Right atrium auricular region (tissue), 2 donors: ENCODE data around the gene MATK. TPM values are rescaled to one million over a fixed set of nuclear protein-coding genes. Genes with fewer than 3 reads are reported as not detected.
"Not testable (repeated sequence)": the region's sequence is repeated elsewhere in the genome, so short reads cannot be mapped to it uniquely, and the experiment has no call there.

Experiments used
- DNase-seq: peaks from one replicate; pipeline ENCODE4 v3.0.0-alpha.2; 2019; ENCODE audit warnings: low spot score
- H3K27ac ChIP-seq, 2 donors: fragments of 200-600 bp; sonication (generic); 1 replicate in 1 of 2; 2 replicates in 1 of 2; pipeline ENCODE4 v1.5.1; 2016 to 2019
- H3K27me3 ChIP-seq, 2 donors: fragments of 200-600 bp; sonication (generic); one replicate each; pipeline versions ENCODE4 v1.5.1 to v1.6.0; 2017 to 2019
- H3K36me3 ChIP-seq: fragments of 200-600 bp; sonication (generic); one replicate; pipeline ENCODE4 v1.5.1; 2016
- H3K4me1 ChIP-seq, 2 donors: fragments of 200-600 bp; sonication (generic); one replicate each; pipeline versions ENCODE4 v1.5.1 to v1.6.0; 2017 to 2019
- H3K4me3 ChIP-seq, 2 donors: fragments of 200-600 bp; sonication (generic); 1 replicate in 1 of 2; 2 replicates in 1 of 2; pipeline ENCODE4 v1.5.1; 2017 to 2019; ENCODE audit warnings: mild to moderate bottlenecking in 1 of 2, moderate library complexity in 1 of 2
- H3K9me3 ChIP-seq, 2 donors: fragments of 200-600 bp; sonication (generic); one replicate each; pipeline ENCODE4 v1.5.1; 2019
- total RNA-seq, 2 donors: library from RNA; depleted of rRNA; stranded (reverse); fragments of >200 nt; gene quantifications; one replicate each; pipeline ENCODE4 v1.1.0, GENCODE V29; 2016
- TF ChIP-seq, protein P1 (sequence below), 2 donors: fragments of 200-600 bp; sonication (generic); IDR thresholded peaks; one replicate each; pipeline ENCODE4 v1.5.1; 2019; ENCODE audit warnings: antibody characterized with exemption in 2 of 2

The MATK gene
- total RNA-seq, 2 donors from 2014 or later = 0.26 to 1.5 TPM

DNA sequence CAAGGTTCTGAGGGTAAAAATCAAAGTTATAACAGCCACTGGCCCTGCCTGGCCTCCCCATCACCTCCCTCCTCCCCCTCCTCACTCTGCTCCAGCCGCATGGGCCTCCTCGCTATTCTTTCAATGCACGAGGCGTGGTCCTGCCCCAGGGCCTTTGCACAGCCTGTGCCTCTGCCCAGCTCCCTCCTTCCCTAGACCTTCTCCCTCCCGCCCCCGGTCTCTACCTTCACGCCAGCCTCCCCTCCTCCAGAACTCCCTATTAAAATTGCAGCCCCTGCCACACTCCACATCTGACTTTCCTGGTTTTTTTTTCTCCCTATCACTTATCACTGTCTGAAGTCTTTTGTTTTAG lies 17.5 kb downstream of the MATK start:
- Histone ChIP-seq H3K4me1 (peaks cover 0 to 2% of the 10 kb centered on the region in 2 donors), H3K27ac (no peak overlapping the region), H3K27me3 (no peaks in the 10 kb centered on the region), H3K4me3 (no peak overlapping the region), H3K9me3 (no peaks in the 10 kb centered on the region), H3K36me3 (peaks cover 31% of the 10 kb centered on the region)
- TF ChIP-seq, protein P1, sequence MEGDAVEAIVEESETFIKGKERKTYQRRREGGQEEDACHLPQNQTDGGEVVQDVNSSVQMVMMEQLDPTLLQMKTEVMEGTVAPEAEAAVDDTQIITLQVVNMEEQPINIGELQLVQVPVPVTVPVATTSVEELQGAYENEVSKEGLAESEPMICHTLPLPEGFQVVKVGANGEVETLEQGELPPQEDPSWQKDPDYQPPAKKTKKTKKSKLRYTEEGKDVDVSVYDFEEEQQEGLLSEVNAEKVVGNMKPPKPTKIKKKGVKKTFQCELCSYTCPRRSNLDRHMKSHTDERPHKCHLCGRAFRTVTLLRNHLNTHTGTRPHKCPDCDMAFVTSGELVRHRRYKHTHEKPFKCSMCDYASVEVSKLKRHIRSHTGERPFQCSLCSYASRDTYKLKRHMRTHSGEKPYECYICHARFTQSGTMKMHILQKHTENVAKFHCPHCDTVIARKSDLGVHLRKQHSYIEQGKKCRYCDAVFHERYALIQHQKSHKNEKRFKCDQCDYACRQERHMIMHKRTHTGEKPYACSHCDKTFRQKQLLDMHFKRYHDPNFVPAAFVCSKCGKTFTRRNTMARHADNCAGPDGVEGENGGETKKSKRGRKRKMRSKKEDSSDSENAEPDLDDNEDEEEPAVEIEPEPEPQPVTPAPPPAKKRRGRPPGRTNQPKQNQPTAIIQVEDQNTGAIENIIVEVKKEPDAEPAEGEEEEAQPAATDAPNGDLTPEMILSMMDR (IDR thresholded peaks at IDR 0.05) = no peak
- DNase-seq = no peak

DNA sequence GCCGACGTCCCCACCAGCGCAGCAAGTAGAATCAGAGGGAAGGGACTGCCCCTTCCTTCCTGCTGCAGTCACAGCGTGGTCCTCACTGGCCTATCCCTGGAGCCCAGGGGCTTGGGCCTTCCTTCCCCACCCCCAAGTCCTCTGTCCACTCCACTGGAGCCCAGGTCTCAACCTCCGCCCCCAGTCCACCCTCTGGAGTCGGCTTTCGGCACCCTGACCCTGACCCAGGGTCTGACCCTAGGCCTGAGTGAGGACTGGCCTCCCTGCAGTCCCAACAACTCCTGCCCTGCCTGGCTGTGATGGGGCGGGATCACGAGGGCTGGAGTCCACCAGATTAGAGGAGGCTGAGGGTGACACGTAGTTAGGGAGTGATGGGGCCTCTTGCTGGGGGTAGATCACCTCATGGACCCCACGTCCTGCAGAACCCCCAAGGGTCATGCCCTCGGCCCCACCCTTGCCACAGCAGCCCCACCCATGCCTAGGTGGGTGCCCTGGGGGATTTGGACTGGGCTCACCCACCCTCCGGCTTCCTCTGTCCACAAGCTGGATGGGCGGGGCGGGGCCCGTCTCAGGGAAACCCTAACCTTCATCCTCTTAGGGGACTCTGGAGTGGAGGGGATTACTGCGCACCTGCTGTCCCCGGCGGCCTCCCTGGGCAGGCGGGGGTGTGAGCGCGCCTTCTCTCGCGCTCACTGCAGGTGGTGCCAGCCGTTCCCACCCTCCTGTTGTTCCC lies 18.0 kb downstream of the MATK start:
- no peak overlapping the region for H3K27ac ChIP-seq
- no peaks in the 10 kb centered on the region for H3K9me3 ChIP-seq
- no peak overlapping the region for H3K4me3 ChIP-seq
- TF ChIP-seq, protein P1 (IDR thresholded peaks at IDR 0.05) = no peak
- no peaks in the 10 kb centered on the region for H3K27me3 ChIP-seq
- H3K36me3 ChIP-seq = peaks cover 31% of the 10 kb centered on the region
- H3K4me1 ChIP-seq = peaks cover 0 to 7% of the 10 kb centered on the region in 2 donors
- no peak for DNase-seq

DNA sequence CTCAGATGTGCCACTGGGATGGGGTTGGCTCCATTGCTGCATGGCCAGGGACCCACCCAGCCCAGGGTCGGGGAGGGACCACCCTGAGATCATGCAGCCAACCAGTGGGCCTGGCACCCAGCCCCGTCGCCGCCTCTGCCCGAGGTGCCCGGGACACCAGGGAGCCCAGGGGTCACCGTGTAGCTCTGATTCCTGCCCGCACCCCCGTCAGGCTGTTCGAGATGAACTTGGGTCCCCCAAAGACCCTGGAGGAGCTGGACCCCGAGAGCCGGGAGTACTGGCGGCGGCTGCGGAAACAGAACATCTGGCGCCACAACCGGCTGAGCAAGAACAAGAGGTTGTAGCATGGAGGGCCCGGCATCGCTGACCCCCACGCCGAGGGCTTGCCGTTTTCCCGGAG lies 19.1 kb downstream of the MATK start:
- Histone ChIP-seq H3K27ac (no peak overlapping the region), H3K36me3 (peaks cover 31% of the 10 kb centered on the region), H3K27me3 (no peaks in the 10 kb centered on the region), H3K4me3 (no peak overlapping the region), H3K4me1 (peaks cover 0 to 10% of the 10 kb centered on the region in 2 donors), H3K9me3 (no peaks in the 10 kb centered on the region)
- TF ChIP-seq, protein P1 (IDR thresholded peaks at IDR 0.05) = no peak
- DNase-seq = no peak

DNA sequence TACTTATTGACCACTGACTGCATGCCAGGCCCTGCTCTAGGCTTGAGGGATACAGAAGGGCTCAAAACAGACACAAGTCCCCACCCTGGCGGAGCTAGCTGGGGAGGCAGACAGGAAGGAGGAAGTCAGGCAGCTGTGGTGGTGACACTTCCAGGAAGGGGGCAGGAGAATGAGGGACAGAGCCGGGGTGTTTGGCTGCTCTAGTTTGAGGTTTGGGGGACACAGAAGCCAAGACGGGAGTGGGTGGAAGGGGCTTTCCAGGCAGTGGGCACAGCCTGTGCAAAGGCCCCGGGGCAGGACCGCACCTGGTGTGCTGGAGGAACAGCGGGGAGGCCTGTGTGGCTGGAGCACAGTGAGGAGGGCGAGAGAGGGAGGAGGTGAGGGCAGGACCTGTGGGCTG lies 19.7 kb downstream of the MATK start:
- peaks cover 0 to 14% of the 10 kb centered on the region in 2 donors for H3K4me1 ChIP-seq
- H3K36me3 ChIP-seq = peaks cover 31% of the 10 kb centered on the region
- no peak overlapping the region for H3K4me3 ChIP-seq
- H3K27me3 ChIP-seq = no peaks in the 10 kb centered on the region
- TF ChIP-seq, protein P1 (IDR thresholded peaks at IDR 0.05) = no peak
- H3K9me3 ChIP-seq = no peaks in the 10 kb centered on the region
- no peak overlapping the region for H3K27ac ChIP-seq
- no peak for DNase-seq

DNA sequence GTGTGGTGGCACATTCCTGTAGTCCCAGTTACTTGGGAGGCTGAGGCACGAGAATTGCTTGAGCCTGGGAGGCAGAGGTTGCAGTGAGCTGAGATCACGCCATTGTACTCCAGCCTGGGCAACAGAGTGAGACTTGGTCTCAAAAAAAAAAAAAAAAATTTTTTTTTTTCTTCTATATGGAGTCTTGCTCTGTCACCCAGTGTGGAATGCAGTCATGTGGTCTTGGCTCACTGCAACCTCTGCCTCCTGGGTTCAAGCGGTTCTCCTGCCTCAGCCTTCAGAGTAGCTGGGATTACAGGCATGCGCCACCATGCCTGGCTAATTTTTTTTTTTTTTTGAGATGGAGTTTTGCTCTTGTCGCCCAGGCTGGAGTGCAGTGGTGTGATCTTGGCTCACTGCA lies 20.4 kb downstream of the MATK start:
- DNase-seq, H3K27ac ChIP-seq, H3K27me3 ChIP-seq, H3K9me3 ChIP-seq, H3K4me3 ChIP-seq: not testable (repeated sequence)
- H3K4me1 ChIP-seq = peaks cover 0 to 18% of the 10 kb centered on the region in 2 donors
- H3K36me3 ChIP-seq = peaks cover 31% of the 10 kb centered on the region

DNA sequence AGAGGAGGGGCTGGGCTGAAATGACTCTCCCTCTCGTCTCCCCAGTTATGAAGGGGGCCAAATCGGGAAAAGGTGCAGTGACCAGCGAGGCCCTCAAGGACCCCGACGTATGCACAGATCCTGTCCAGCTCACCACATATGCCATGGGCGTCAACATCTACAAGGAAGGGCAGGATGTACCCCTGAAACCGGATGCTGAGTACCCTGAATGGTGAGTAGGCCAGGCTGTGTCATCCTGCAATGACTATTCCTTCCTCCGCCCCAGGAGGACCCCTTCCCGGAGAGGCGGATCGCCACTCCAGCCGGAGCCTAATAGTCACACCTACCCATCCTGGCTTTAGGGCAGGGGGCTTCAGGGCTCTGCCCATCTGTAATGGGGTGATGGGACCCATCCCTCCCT lies 21.1 kb downstream of the MATK start:
- H3K9me3 ChIP-seq = no peaks in the 10 kb centered on the region
- H3K4me1 ChIP-seq = peaks cover 0 to 25% of the 10 kb centered on the region in 2 donors
- H3K4me3 ChIP-seq = no peak overlapping the region
- DNase-seq = no peak
- TF ChIP-seq, protein P1 (IDR thresholded peaks at IDR 0.05) = no peak
- no peak overlapping the region for H3K27ac ChIP-seq
- peaks cover 31% of the 10 kb centered on the region for H3K36me3 ChIP-seq
- H3K27me3 ChIP-seq = no peaks in the 10 kb centered on the region
